Measurements from ENCODE around the gene ANGPTL7. TPM values are rescaled to one million over a fixed set of nuclear protein-coding genes. Genes with fewer than 3 reads are reported as not detected.
"Not testable (repeated sequence)": the region's sequence is repeated elsewhere in the genome, so short reads cannot be mapped to it uniquely, and the experiment has no call there.

ANGPTL7 gene
- total RNA-seq, 2 experiments from 2014 or later: not detected

GRCh38 chr1:11156963-11157362 is 32.2 kb upstream of the ANGPTL7 start:
- ATAC-seq (no peak), DNase-seq (no peak)
- Mint-ChIP-seq H3K4me1 (peaks cover 9% of the 10 kb centered on the region), H3K9me3 (ENCODE audit: low read depth) (no peaks in the 10 kb centered on the region), H3K27ac (peak overlapping the region; percentile 47), H3K4me3 (no peak overlapping the region), H3K36me3 (peaks cover 19% of the 10 kb centered on the region), H3K27me3 (no peaks in the 10 kb centered on the region)
- CTCF ChIA-PET: no interaction called here

GRCh38 chr1:11157394-11157793 is 31.8 kb upstream of the ANGPTL7 start:
- no peak overlapping the region for H3K4me3 Mint-ChIP-seq
- no peaks in the 10 kb centered on the region for H3K9me3 Mint-ChIP-seq (ENCODE audit: low read depth)
- CTCF ChIA-PET: no interaction called here
- H3K4me1 Mint-ChIP-seq: peaks cover 9% of the 10 kb centered on the region
- H3K27ac Mint-ChIP-seq: no peak overlapping the region
- no peaks in the 10 kb centered on the region for H3K27me3 Mint-ChIP-seq
- ATAC-seq (no peak), DNase-seq (no peak)
- H3K36me3 Mint-ChIP-seq: peaks cover 21% of the 10 kb centered on the region

- CTCF ChIA-PET: no interaction called here
- Mint-ChIP-seq H3K9me3 (ENCODE audit: low read depth) (no peaks in the 10 kb centered on the region), H3K27ac (peak overlapping the region; percentile 22), H3K4me1 (peaks cover 9% of the 10 kb centered on the region), H3K36me3 (peaks cover 22% of the 10 kb centered on the region), H3K27me3 (no peaks in the 10 kb centered on the region), H3K4me3 (no peak overlapping the region)
- ATAC-seq (no peak), DNase-seq (no peak)
Measured at GRCh38 chr1:11157867-11158266, 31.3 kb upstream of the ANGPTL7 start.

- Mint-ChIP-seq H3K4me1 (peaks cover 9% of the 10 kb centered on the region), H3K9me3 (ENCODE audit: low read depth) (no peaks in the 10 kb centered on the region), H3K4me3 (no peak overlapping the region), H3K27me3 (no peaks in the 10 kb centered on the region), H3K27ac (peak overlapping the region; percentile 22), H3K36me3 (peaks cover 20% of the 10 kb centered on the region)
- DNase-seq (no peak), ATAC-seq (no peak)
- CTCF ChIA-PET: interaction anchor here (1.1 kb wide), 1 partner anchor 11 kb away, joined by 3 read pairs; no protein-coding TSS in a partner anchor
Measured at GRCh38 chr1:11158291-11158690, 30.9 kb upstream of the ANGPTL7 start.

GRCh38 chr1:11158720-11159321 is 30.3 kb upstream of the ANGPTL7 start:
- no peaks in the 10 kb centered on the region for H3K27me3 Mint-ChIP-seq
- CTCF ChIA-PET: interaction anchor here (1.1 kb wide), 1 partner anchor 10 kb away, joined by 3 read pairs; no protein-coding TSS in a partner anchor
- H3K9me3 Mint-ChIP-seq (ENCODE audit: low read depth): no peaks in the 10 kb centered on the region
- no peak overlapping the region for H3K27ac Mint-ChIP-seq
- ATAC-seq (no peak), DNase-seq (no peak)
- H3K36me3 Mint-ChIP-seq: peaks cover 23% of the 10 kb centered on the region
- peaks cover 9% of the 10 kb centered on the region for H3K4me1 Mint-ChIP-seq
- no peak overlapping the region for H3K4me3 Mint-ChIP-seq

- H3K9me3 Mint-ChIP-seq (ENCODE audit: low read depth); H3K27me3 Mint-ChIP-seq; ATAC-seq; H3K4me1 Mint-ChIP-seq; DNase-seq; H3K27ac Mint-ChIP-seq; H3K4me3 Mint-ChIP-seq; CTCF ChIA-PET: not testable (repeated sequence)
- H3K36me3 Mint-ChIP-seq: peaks cover 23% of the 10 kb centered on the region
Measured at GRCh38 chr1:11162752-11163151, 26.4 kb upstream of the ANGPTL7 start.

GRCh38 chr1:11166744-11167143 is 22.4 kb upstream of the ANGPTL7 start:
- H3K27ac Mint-ChIP-seq; H3K27me3 Mint-ChIP-seq; H3K9me3 Mint-ChIP-seq (ENCODE audit: low read depth); DNase-seq; CTCF ChIA-PET; H3K4me1 Mint-ChIP-seq; ATAC-seq; H3K4me3 Mint-ChIP-seq: not testable (repeated sequence)
- peaks cover 23% of the 10 kb centered on the region for H3K36me3 Mint-ChIP-seq

- DNase-seq (no peak), ATAC-seq (no peak)
- Mint-ChIP-seq H3K4me3 (no peak overlapping the region), H3K36me3 (peaks cover 16% of the 10 kb centered on the region), H3K27ac (no peak overlapping the region), H3K27me3 (no peaks in the 10 kb centered on the region), H3K4me1 (no peaks in the 10 kb centered on the region), H3K9me3 (ENCODE audit: low read depth) (no peaks in the 10 kb centered on the region)
- CTCF ChIA-PET: interaction anchor here (0.6 to 0.7 kb wide), 2 partner anchors 10 to 217 kb away, joined by 3 read pairs; no protein-coding TSS in a partner anchor
Measured at GRCh38 chr1:11168731-11169130, 20.4 kb upstream of the ANGPTL7 start.

- no peak overlapping the region for H3K27ac Mint-ChIP-seq
- no peak for ATAC-seq
- H3K4me3 Mint-ChIP-seq: no peak overlapping the region
Measured at GRCh38 chr1:11169202-11169601, 20.0 kb upstream of the ANGPTL7 start.

GRCh38 chr1:11170102-11170501 is 19.1 kb upstream of the ANGPTL7 start:
- DNase-seq (no peak), ATAC-seq (no peak)
- Mint-ChIP-seq H3K36me3 (peaks cover 15% of the 10 kb centered on the region), H3K27me3 (no peaks in the 10 kb centered on the region), H3K4me1 (no peaks in the 10 kb centered on the region), H3K4me3 (no peak overlapping the region), H3K27ac (no peak overlapping the region), H3K9me3 (ENCODE audit: low read depth) (no peaks in the 10 kb centered on the region)
- CTCF ChIA-PET: interaction anchor here (1.3 kb wide), 1 partner anchor 133 kb away, joined by 3 read pairs; no protein-coding TSS in a partner anchor

More at GRCh38 chr1:11169202-11169601, 20.0 kb upstream of the ANGPTL7 start:
- no peaks in the 10 kb centered on the region for H3K4me1 Mint-ChIP-seq
- H3K27me3 Mint-ChIP-seq: no peaks in the 10 kb centered on the region
- DNase-seq: no peak
- no peaks in the 10 kb centered on the region for H3K9me3 Mint-ChIP-seq (ENCODE audit: low read depth)
- peaks cover 17% of the 10 kb centered on the region for H3K36me3 Mint-ChIP-seq
- CTCF ChIA-PET: interaction anchor here (0.6 to 0.7 kb wide), 3 partner anchors 11 to 218 kb away, joined by 3 read pairs; no protein-coding TSS in a partner anchor

- ATAC-seq (no peak), DNase-seq (no peak)
- H3K4me1 Mint-ChIP-seq: no peaks in the 10 kb centered on the region
- H3K36me3 Mint-ChIP-seq: peaks cover 3% of the 10 kb centered on the region
- CTCF ChIA-PET: no interaction called here
- no peak overlapping the region for H3K4me3 Mint-ChIP-seq
- H3K27ac Mint-ChIP-seq: no peak overlapping the region
- H3K27me3 Mint-ChIP-seq: no peaks in the 10 kb centered on the region
- H3K9me3 Mint-ChIP-seq (ENCODE audit: low read depth): no peaks in the 10 kb centered on the region
Measured at GRCh38 chr1:11174261-11174942, 14.8 kb upstream of the ANGPTL7 start.

- DNase-seq (no peak), ATAC-seq (no peak)
- CTCF ChIA-PET: interaction anchor here (0.7 kb wide), 1 partner anchor 470 kb away, joined by 3 read pairs; no protein-coding TSS in a partner anchor
- Mint-ChIP-seq H3K9me3 (ENCODE audit: low read depth) (no peaks in the 10 kb centered on the region), H3K27me3 (no peaks in the 10 kb centered on the region), H3K4me1 (no peaks in the 10 kb centered on the region), H3K4me3 (no peak overlapping the region), H3K27ac (no peak overlapping the region), H3K36me3 (peaks cover 5% of the 10 kb centered on the region)
Measured at GRCh38 chr1:11175461-11175860, 13.7 kb upstream of the ANGPTL7 start.

GRCh38 chr1:11176081-11176706 is 13.0 kb upstream of the ANGPTL7 start:
- no peak overlapping the region for H3K4me3 Mint-ChIP-seq

More at GRCh38 chr1:11176081-11176706, 13.0 kb upstream of the ANGPTL7 start:
- ATAC-seq: no peak
- Mint-ChIP-seq H3K27ac (no peak overlapping the region), H3K9me3 (ENCODE audit: low read depth) (no peaks in the 10 kb centered on the region), H3K27me3 (no peaks in the 10 kb centered on the region), H3K36me3 (peaks cover 6% of the 10 kb centered on the region), H3K4me1 (no peaks in the 10 kb centered on the region)
- DNase-seq: no peak
- CTCF ChIA-PET: no interaction called here
